Thoracic aorta (tissue), 2 donors: Measurements from ENCODE around the gene WDR12. TPM values are rescaled to one million over a fixed set of nuclear protein-coding genes. Genes with fewer than 3 reads are reported as not detected.
"Not testable (repeated sequence)": the region's sequence is repeated elsewhere in the genome, so short reads cannot be mapped to it uniquely, and the experiment has no call there.

ENCODE experiments used
- ATAC-seq: fragments of 150-250 bp; one replicate; pipeline ENCODE4 v1.8.0; 2017; ENCODE audit warnings: low read depth; ENCODE audit not compliant: insufficient number of reproducible peaks, low FRiP score
- DNase-seq: peaks from one replicate; pipeline ENCODE4 v3.0.0-alpha.2; 2020; ENCODE audit warnings: low spot score
- H3K27ac ChIP-seq, 2 donors: fragments of 200-600 bp; sonication (generic); 1 replicate in 1 of 2; 2 replicates in 1 of 2; pipeline ENCODE4 v1.5.1; 2016; ENCODE audit warnings: mild to moderate bottlenecking in 2 of 2, moderate library complexity in 2 of 2
- H3K27me3 ChIP-seq: fragments of 200-600 bp; sonication (generic); replicated peaks from 2 replicates; pipeline ENCODE4 v1.6.0; 2016; ENCODE audit warnings: mild to moderate bottlenecking; ENCODE audit not compliant: insufficient read depth
- H3K36me3 ChIP-seq: fragments of 200-600 bp; sonication (generic); one replicate; pipeline ENCODE4 v1.5.1; 2016
- H3K4me1 ChIP-seq, 2 donors: fragments of 200-600 bp; sonication (generic); 1 replicate in 1 of 2; 2 replicates in 1 of 2; pipeline versions ENCODE4 v1.5.1 to v1.6.0; 2016; ENCODE audit warnings: low read depth in 2 of 2, mild to moderate bottlenecking in 1 of 2; ENCODE audit not compliant: control insufficient read depth in 1 of 2
- H3K4me3 ChIP-seq: fragments of 200-600 bp; sonication (generic); 2 replicates; pipeline ENCODE4 v1.5.1; 2016; ENCODE audit warnings: mild to moderate bottlenecking
- H3K9me3 ChIP-seq: fragments of 200-600 bp; sonication (generic); 2 replicates; pipeline ENCODE4 v1.5.1; 2016
- CTCF ChIP-seq: fragments of 200-600 bp; sonication (generic); IDR thresholded peaks from one replicate; pipeline ENCODE4 v1.5.1; 2019; ENCODE audit warnings: antibody characterized with exemption
- total RNA-seq, 2 donors: library from RNA; depleted of rRNA; stranded (reverse); fragments of >200 nt; gene quantifications; one replicate each; pipeline versions ENCODE4 v1.1.0 to v1.2.3, GENCODE V29; 2016

Gene WDR12
- total RNA-seq, 2 donors from 2014 or later, result 7.7 to 18.6 TPM

DNA sequence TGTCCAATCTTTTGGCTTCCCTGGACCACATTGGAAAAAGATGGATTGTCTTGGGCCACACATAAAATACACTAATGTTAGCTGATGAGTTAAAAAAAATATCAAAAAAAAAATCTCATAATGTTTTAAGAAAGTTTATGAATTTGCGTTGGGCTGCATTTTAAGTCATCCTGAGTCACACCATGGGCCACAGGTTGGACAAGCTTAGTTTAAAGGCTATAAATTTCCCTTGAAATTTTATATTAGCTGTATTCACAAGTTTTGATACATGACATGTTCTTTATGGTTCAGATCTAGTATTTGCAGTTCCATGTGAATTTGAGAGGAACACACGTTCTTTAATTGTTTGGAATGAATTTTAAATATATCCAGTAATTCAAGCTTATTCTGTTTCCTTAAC lies 22.5 kb upstream of the WDR12 start:
- Histone ChIP-seq H3K27ac (no peak overlapping the region), H3K4me3 (no peak overlapping the region), H3K36me3 (no peaks in the 10 kb centered on the region), H3K27me3 (no peaks in the 10 kb centered on the region), H3K4me1 (no peaks in the 10 kb centered on the region), H3K9me3 (no peaks in the 10 kb centered on the region)
- DNase-seq, result no peak
- ATAC-seq, result no peak
- TF ChIP-seq CTCF, result no peak

DNA sequence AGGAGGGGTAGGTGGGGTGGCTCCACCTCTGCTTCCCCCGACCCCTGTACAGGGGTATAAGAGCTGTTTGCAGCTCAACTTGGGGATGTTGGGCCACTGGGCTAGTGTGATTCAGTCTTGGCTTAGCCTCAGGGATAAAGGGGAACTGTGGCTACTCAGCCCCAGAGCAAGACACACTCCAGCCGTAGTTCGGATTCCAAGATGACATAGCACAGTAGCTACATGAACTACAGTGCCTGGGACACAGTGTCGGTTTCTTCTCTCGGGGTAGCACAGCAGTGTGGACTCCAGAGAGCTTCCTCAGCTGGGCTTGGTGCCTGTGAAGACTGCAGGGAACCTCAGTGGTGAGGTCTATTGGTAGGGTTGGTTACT lies 21.7 kb upstream of the WDR12 start:
- H3K36me3 ChIP-seq, result no peaks in the 10 kb centered on the region
- ATAC-seq, result no peak
- H3K4me3 ChIP-seq, result no peak overlapping the region

GRCh38 chr2:202932425-202933138 lies 21.1 kb upstream of the WDR12 start:
- ATAC-seq (no peak), DNase-seq (no peak)
- Histone ChIP-seq H3K4me1 (no peaks in the 10 kb centered on the region), H3K27ac (no peak overlapping the region), H3K4me3 (no peak overlapping the region), H3K9me3 (no peaks in the 10 kb centered on the region), H3K36me3 (no peaks in the 10 kb centered on the region), H3K27me3 (no peaks in the 10 kb centered on the region)
- TF ChIP-seq CTCF, result no peak

More for the DNA sequence above, 21.7 kb upstream of the WDR12 start:
- H3K9me3 ChIP-seq, result no peaks in the 10 kb centered on the region
- H3K27me3 ChIP-seq, result no peaks in the 10 kb centered on the region
- H3K4me1 ChIP-seq, result no peaks in the 10 kb centered on the region
- DNase-seq, result no peak
- no peak for TF ChIP-seq CTCF
- no peak overlapping the region for H3K27ac ChIP-seq

DNA sequence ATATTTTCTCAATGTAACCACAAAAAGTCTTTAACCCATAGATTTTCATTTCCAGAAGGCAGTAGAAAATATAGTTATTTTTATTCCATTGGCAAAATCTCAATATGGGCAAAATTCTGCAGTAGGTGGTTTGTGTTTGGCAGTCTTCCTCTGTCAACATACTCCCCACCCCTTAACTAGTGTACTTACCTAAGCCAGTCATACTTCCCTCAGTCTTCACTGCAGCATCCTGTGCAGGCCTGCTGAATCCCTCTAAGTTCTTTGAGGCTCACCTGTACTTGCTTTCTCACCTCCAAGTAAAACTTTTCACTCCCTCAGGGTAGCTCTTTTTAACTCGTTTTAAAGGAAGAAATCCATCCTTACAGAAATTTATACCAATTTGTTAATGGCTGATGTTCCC lies 7.4 kb upstream of the WDR12 start:
- Histone ChIP-seq H3K27me3 (no peaks in the 10 kb centered on the region), H3K9me3 (no peaks in the 10 kb centered on the region), H3K4me3 (no peak overlapping the region), H3K36me3 (peaks cover 8% of the 10 kb centered on the region), H3K4me1 (no peaks in the 10 kb centered on the region), H3K27ac (no peak overlapping the region)
- ATAC-seq, result no peak
- DNase-seq, result no peak
- TF ChIP-seq CTCF, result no peak

DNA sequence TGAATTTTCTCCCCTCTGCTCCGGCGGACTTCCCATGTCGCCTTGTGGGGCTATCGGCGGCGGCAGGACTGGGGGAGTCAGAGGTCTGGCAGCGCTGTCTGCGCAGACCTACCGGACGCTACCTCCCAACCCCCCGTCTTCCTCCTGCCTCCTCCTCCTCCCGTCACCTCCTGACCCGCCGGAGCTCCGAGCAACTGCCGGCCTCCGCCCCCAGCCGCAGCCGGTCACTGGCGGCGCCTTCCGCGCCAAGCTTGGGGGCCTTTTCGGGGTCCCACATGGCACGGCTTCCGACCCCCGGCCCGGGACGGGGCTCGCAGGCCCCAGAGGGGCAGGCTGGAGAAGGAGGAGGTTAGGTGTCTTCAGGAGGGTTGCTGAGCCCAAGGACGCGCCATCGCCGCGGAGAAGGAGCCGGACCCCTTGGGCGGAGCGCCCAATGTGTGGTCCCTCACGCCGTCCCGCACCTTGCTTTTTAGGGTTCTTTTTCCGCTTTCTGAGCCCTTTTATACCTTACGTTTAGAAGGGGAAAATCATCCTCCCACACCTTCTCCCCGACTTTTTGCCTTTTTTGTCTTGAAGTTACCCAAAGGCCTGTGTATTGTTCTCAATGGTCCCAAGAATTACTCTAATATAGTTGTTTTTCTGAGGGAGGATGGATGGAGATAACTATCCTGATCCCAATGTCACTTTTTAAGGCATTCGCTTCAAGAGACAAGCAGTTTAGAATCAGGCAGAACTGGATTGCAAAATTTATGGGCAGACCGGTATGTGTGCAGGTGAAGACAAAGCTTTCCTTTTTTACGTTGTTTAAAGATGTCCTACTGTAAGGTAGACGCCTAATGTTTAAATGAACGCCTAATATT lies 1.1 kb upstream of the WDR12 start:
- H3K27ac ChIP-seq, result peak overlapping the region; percentile 79 to 90
- not testable (repeated sequence) for H3K36me3 ChIP-seq, H3K9me3 ChIP-seq, H3K27me3 ChIP-seq, DNase-seq
- H3K4me3 ChIP-seq, result peak overlapping the region; percentile 82
- H3K4me1 ChIP-seq, result peaks cover 13 to 20% of the 10 kb centered on the region in 2 donors
- peak; percentile 40 for ATAC-seq
